GM12891 (cell line): ENCODE measurements around the gene PAK4.
"Not testable (repeated sequence)": the region's sequence is repeated elsewhere in the genome, so short reads cannot be mapped to it uniquely, and the experiment has no call there.

Source experiments
- PAX5 ChIP-seq: IDR thresholded peaks from 2 replicates; pipeline ENCODE4 v1.6.1; 2011; ENCODE audit warnings: low read length, moderate library complexity, mild to moderate bottlenecking; ENCODE audit not compliant: insufficient read depth, severe bottlenecking
- POLR2A ChIP-seq: IDR thresholded peaks from 2 replicates; pipeline ENCODE4 v1.6.1; 2011; ENCODE audit warnings: low read depth, low read length, control low read depth
- POLR2AphosphoS5 ChIP-seq: IDR thresholded peaks from 2 replicates; pipeline ENCODE4 v1.6.1; 2011; ENCODE audit warnings: low read depth, low read length, control low read depth

DNA sequence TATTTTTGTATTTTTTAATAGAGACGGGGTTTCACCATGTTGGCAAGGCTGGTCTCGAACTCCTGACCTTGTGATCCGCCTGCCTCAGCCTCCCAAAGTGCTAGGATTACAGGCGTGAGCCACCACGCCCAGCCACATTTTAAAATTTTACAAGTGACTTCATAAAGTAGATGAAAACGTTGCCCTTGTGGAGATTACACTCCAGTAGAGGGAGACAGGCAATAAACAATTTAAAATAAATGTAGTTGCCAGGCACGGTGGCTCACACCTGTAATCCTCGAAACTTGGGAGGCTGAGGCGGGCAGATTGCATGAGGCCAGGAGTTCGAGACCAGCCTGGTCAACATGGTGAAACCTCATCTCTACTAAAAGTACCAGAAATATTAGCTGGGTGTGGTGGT, 93.5 kb downstream of the PAK4 start:
- TF ChIP-seq POLR2A, POLR2AphosphoS5, PAX5: not testable (repeated sequence)
